NB4 (cell line): Measurements from ENCODE around the gene TPSD1.
"Not testable (repeated sequence)": the region's sequence is repeated elsewhere in the genome, so short reads cannot be mapped to it uniquely, and the experiment has no call there.

Experiments
- DNase-seq: peaks from one replicate; pipeline ENCODE4 v3.0.0; 2010; ENCODE audit warnings: low read depth
- H3K4me3 ChIP-seq: one replicate; pipeline ENCODE4 v1.5.1; 2011; ENCODE audit warnings: mild to moderate bottlenecking, low read depth, low read length, moderate library complexity
- MAX ChIP-seq: IDR thresholded peaks from 2 replicates; pipeline ENCODE4 v1.6.1; 2011; ENCODE audit warnings: low read depth, low read length
- MYC ChIP-seq: IDR thresholded peaks from 2 replicates; pipeline ENCODE4 v1.6.1; 2011; ENCODE audit warnings: low read depth, low read length
- POLR2A ChIP-seq: IDR thresholded peaks from 2 replicates; pipeline ENCODE4 v1.6.1; 2011; ENCODE audit warnings: mild to moderate bottlenecking; ENCODE audit not compliant: insufficient read length; ENCODE audit errors: extremely low read depth
- TF ChIP-seq, protein P1 (sequence below): IDR thresholded peaks from one replicate; pipeline ENCODE4 v1.5.1; 2012; ENCODE audit warnings: low read depth, low read length

The TPSD1 gene

GRCh38 chr16:1265090-1265630 is 9.3 kb downstream of the TPSD1 start:
- no peak for TF ChIP-seq MAX
- no peak for TF ChIP-seq MYC
- TF ChIP-seq, protein P1, sequence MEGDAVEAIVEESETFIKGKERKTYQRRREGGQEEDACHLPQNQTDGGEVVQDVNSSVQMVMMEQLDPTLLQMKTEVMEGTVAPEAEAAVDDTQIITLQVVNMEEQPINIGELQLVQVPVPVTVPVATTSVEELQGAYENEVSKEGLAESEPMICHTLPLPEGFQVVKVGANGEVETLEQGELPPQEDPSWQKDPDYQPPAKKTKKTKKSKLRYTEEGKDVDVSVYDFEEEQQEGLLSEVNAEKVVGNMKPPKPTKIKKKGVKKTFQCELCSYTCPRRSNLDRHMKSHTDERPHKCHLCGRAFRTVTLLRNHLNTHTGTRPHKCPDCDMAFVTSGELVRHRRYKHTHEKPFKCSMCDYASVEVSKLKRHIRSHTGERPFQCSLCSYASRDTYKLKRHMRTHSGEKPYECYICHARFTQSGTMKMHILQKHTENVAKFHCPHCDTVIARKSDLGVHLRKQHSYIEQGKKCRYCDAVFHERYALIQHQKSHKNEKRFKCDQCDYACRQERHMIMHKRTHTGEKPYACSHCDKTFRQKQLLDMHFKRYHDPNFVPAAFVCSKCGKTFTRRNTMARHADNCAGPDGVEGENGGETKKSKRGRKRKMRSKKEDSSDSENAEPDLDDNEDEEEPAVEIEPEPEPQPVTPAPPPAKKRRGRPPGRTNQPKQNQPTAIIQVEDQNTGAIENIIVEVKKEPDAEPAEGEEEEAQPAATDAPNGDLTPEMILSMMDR: no peak
- no peak for TF ChIP-seq POLR2A
- DNase-seq: no peak
- no peak overlapping the region for H3K4me3 ChIP-seq

GRCh38 chr16:1265826-1266225 is 10.0 kb downstream of the TPSD1 start:
- TF ChIP-seq, protein P1: no peak
- TF ChIP-seq POLR2A (no peak), MAX (no peak), MYC (no peak)
- no peak overlapping the region for H3K4me3 ChIP-seq

GRCh38 chr16:1269418-1269817 is 13.5 kb downstream of the TPSD1 start:
- not testable (repeated sequence) for DNase-seq, H3K4me3 ChIP-seq

More at GRCh38 chr16:1265826-1266225, 10.0 kb downstream of the TPSD1 start:
- DNase-seq: no peak

DNA sequence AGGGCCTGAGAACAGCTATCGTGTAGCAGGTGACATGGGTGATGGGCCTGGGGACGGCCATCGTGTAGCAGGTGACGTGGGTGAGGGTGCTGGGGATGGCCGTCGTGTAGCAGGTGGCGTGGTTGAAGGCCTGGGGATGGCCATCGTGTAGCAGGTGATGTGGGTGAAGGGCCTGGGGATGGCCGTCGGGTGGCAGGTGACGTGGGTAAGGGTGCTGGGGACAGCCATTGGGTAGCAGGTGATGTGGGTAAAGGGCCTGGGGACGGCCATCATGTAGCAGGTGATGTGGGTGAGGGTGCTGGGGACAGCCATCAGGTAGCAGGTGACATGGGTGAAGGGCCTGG is 15.5 kb downstream of the TPSD1 start:
- TF ChIP-seq MYC (no peak), MAX (no peak), POLR2A (no peak)
- TF ChIP-seq, protein P1: no peak
- no peak for DNase-seq
- H3K4me3 ChIP-seq: no peak overlapping the region

DNA sequence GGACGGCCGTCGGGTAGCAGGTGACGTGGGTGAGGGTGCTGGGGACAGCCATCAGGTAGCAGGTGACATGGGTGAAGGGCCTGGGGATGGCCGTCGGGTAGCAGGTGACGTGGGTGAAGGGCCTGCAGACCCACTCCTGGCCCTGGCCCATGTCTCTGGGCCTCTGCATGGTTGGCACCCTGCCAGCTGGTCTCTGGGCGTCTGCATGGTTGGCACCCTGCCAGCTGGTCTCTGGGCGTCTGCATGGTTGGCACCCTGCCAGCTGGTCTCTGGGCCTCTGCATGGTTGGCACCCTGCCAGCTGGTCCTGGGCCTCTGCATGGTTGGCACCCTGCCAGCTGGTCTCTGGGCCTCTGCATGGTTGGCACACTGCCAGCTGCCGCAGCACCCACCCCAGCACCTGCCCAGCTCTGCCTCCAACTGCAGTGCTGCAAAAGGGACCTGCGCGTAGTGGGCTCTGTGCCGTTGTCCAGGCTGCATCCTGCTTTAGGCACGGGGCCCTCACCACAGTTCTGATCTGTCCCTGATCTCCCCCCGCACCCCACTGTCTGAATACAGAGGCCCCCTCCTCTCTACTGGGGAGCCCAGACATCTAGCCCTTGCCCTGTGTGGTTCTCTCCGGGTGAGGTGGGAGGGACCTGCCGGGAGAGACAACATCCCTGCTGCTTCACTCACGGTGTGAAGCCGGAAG is 16.0 kb downstream of the TPSD1 start:
- DNase-seq: not testable (repeated sequence)

GRCh38 chr16:1272453-1273198 is 16.8 kb downstream of the TPSD1 start:
- DNase-seq: no peak
- no peak overlapping the region for H3K4me3 ChIP-seq
- TF ChIP-seq MYC (no peak), POLR2A (no peak)

More for the DNA sequence above, 16.0 kb downstream of the TPSD1 start:
- not testable (repeated sequence) for H3K4me3 ChIP-seq

DNA sequence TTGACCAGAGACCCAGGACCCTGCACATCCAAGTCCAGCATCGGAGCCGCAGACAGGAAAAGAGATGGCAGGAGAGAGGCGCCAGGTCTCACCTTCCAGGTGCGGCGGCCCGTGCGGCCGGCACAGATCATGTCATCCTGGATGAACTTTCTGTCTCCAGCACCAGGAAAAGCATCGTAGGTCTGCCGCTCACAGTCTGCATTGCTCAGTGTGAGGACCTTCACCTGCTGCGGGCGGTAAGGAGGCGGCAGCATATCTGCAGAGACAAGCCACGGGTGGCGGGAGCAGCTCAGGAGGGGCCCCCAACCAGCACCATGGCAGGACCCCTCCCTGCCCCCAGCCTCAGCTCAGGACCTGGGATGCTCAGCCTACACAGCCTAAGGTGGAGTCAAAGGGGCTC is 17.9 kb downstream of the TPSD1 start:
- DNase-seq: no peak

More for the DNA sequence above, 17.9 kb downstream of the TPSD1 start:
- TF ChIP-seq MYC (no peak), POLR2A (no peak), MAX (no peak)
- TF ChIP-seq, protein P1: no peak
- no peak overlapping the region for H3K4me3 ChIP-seq
